Measurements from ENCODE around the gene CLMN. TPM values are rescaled to one million over a fixed set of nuclear protein-coding genes. Genes with fewer than 3 reads are reported as not detected.

Gene CLMN
- total and polyA plus RNA-seq, 2 donors (not counting 1 experiment from before 2014, with no cell fraction given) = 9.6 to 51.5 TPM

GRCh38 chr14:95346820-95347219 is 27.1 kb upstream of the CLMN start:
- Histone ChIP-seq H3K4me2 (replicated peaks; ENCODE audit: low read depth, low read length, poor library complexity, severe bottlenecking) (no peak overlapping the region), H2AFZ (ENCODE audit: insufficient read depth, low read depth, low read length, poor library complexity, severe bottlenecking) (no peak overlapping the region), H3K79me2 (ENCODE audit: control insufficient read depth, insufficient read depth, low read length) (no peaks in the 10 kb centered on the region), H3K27ac (ENCODE audit: low read length in 2 of 2) (no peak overlapping the region), H3K4me3 (ENCODE audit: control extremely low read depth in 1 of 5, extremely low read depth in 1 of 5, insufficient read depth in 1 of 5, low read depth in 2 of 5, low read length in 4 of 5) (no peak overlapping the region), H3K27me3 (replicated peaks in 1 of 4; ENCODE audit: control extremely low read depth in 1 of 4, control insufficient read depth in 3 of 4, insufficient read depth in 4 of 4, low read length in 3 of 4) (peaks cover 0 to 8% (median 0%) of the 10 kb centered on the region in 4 experiments), H3K4me1 (ENCODE audit: control insufficient read depth in 2 of 2, insufficient read depth in 2 of 2, low read length in 2 of 2) (no peaks in the 10 kb centered on the region), H3K9ac (ENCODE audit: low read length) (no peak overlapping the region), H3K9me3 (ENCODE audit: control extremely low read depth in 1 of 3, control insufficient read depth in 2 of 3, insufficient read depth in 1 of 3, low read length in 2 of 3) (peaks cover 0 to 4% (median 0%) of the 10 kb centered on the region in 3 donors), H4K20me1 (ENCODE audit: control insufficient read depth, insufficient read depth, low read length, poor library complexity, severe bottlenecking) (no peaks in the 10 kb centered on the region), H3K36me3 (replicated peaks in 1 of 2; ENCODE audit: control extremely low read depth in 1 of 2, control insufficient read depth in 1 of 2, extremely low read depth in 1 of 2, insufficient read depth in 2 of 2, low read length in 1 of 2) (no peaks in the 10 kb centered on the region)
- no peak for ATAC-seq (ENCODE audit: low read depth)
- DNase-seq = no peak
- H3K27ac Mint-ChIP-seq = no peak overlapping the region
- ChIA-PET POLR2A (interaction anchor here (0.6 to 0.7 kb wide), 2 partner anchors 27 to 50 kb away, joined by 3 to 5 read pairs; partner anchors contain the start of gene CLMN), CTCF (no interaction called here)
- no peak for TF ChIP-seq EZH2 (IDR thresholded peaks at IDR 0.05; ENCODE audit: borderline replicate concordance, insufficient read depth, low read depth, low read length, poor library complexity, severe bottlenecking)
- TF ChIP-seq CTCF (IDR thresholded peaks at IDR 0.05) = no peak
- intact Hi-C loops (cut with micrococcal nuclease) = no loop called here
- no peak overlapping the region for H3K4me3 Mint-ChIP-seq
- H3K4me1 Mint-ChIP-seq = no peaks in the 10 kb centered on the region
- WGBS (ENCODE audit: insufficient coverage) = no CpG with 5 or more reads among the region's 1 CpG
- peaks cover 29% of the 10 kb centered on the region for H3K27me3 Mint-ChIP-seq
- no peaks in the 10 kb centered on the region for H3K9me3 Mint-ChIP-seq (ENCODE audit: insufficient read depth)

GRCh38 chr14:95346266-95346665 is 26.6 kb upstream of the CLMN start:
- no peaks in the 10 kb centered on the region for H3K4me1 Mint-ChIP-seq
- H3K27me3 ChIP-seq (replicated peaks in 1 of 4; ENCODE audit: control extremely low read depth in 1 of 4, control insufficient read depth in 3 of 4, insufficient read depth in 4 of 4, low read length in 3 of 4) = peaks cover 0 to 12% (median under 1%) of the 10 kb centered on the region in 4 experiments
- H3K79me2 ChIP-seq (ENCODE audit: control insufficient read depth, insufficient read depth, low read length) = no peaks in the 10 kb centered on the region
- intact Hi-C loops (cut with micrococcal nuclease) = no loop called here
- H3K36me3 ChIP-seq (replicated peaks in 1 of 2; ENCODE audit: control extremely low read depth in 1 of 2, control insufficient read depth in 1 of 2, extremely low read depth in 1 of 2, insufficient read depth in 2 of 2, low read length in 1 of 2) = no peaks in the 10 kb centered on the region
- ATAC-seq (ENCODE audit: low read depth) (no peak), DNase-seq (no peak)
- no peaks in the 10 kb centered on the region for H3K9me3 Mint-ChIP-seq (ENCODE audit: insufficient read depth)
- no peaks in the 10 kb centered on the region for H3K4me1 ChIP-seq (ENCODE audit: control insufficient read depth in 2 of 2, insufficient read depth in 2 of 2, low read length in 2 of 2)
- no peak overlapping the region for H3K27ac Mint-ChIP-seq
- no peak overlapping the region for H3K9ac ChIP-seq (ENCODE audit: low read length)
- no peak overlapping the region for H3K4me3 Mint-ChIP-seq
- ChIA-PET CTCF (no interaction called here), POLR2A (no interaction called here)
- no peak overlapping the region for H3K27ac ChIP-seq (ENCODE audit: low read length in 2 of 2)
- H3K4me3 ChIP-seq (ENCODE audit: control extremely low read depth in 1 of 5, extremely low read depth in 1 of 5, insufficient read depth in 1 of 5, low read depth in 2 of 5, low read length in 4 of 5) = no peak overlapping the region
- H2AFZ ChIP-seq (ENCODE audit: insufficient read depth, low read depth, low read length, poor library complexity, severe bottlenecking) = no peak overlapping the region
- 100% methylated on average over 4 of the region's 8 CpGs for WGBS (ENCODE audit: insufficient coverage)
- H4K20me1 ChIP-seq (ENCODE audit: control insufficient read depth, insufficient read depth, low read length, poor library complexity, severe bottlenecking) = no peaks in the 10 kb centered on the region
- peaks cover 0 to 4% (median 0%) of the 10 kb centered on the region in 3 donors for H3K9me3 ChIP-seq (ENCODE audit: control extremely low read depth in 1 of 3, control insufficient read depth in 2 of 3, insufficient read depth in 1 of 3, low read length in 2 of 3)
- peaks cover 27% of the 10 kb centered on the region for H3K27me3 Mint-ChIP-seq
- H3K4me2 ChIP-seq (replicated peaks; ENCODE audit: low read depth, low read length, poor library complexity, severe bottlenecking) = no peak overlapping the region
- no peak for TF ChIP-seq EZH2 (IDR thresholded peaks at IDR 0.05; ENCODE audit: borderline replicate concordance, insufficient read depth, low read depth, low read length, poor library complexity, severe bottlenecking)
